Naive thymus-derived CD4-positive, alpha-beta T cell (primary cell): ENCODE measurements around the gene PRR7. TPM values are rescaled to one million over a fixed set of nuclear protein-coding genes. Genes with fewer than 3 reads are reported as not detected.
"Not testable (repeated sequence)": the region's sequence is repeated elsewhere in the genome, so short reads cannot be mapped to it uniquely, and the experiment has no call there.

ENCODE experiments used
- ATAC-seq: fragments of 150-1000 bp; cut with Tn5 transposase; 2 replicates; pipeline ENCODE4 v1.10.0; 2021; ENCODE audit warnings: mild to moderate bottlenecking, moderate library complexity
- CTCF ChIA-PET: fragments of 350-600 bp; sonication (Branson Sonifier 250); formaldehyde crosslinking; loops from one replicate; lab custom pipeline; 2021; ENCODE audit warnings: antibody characterized with exemption; lab: Charles Lee
- POLR2A ChIA-PET: fragments of 350-600 bp; sonication (Branson Sonifier 250); formaldehyde crosslinking; loops from one replicate; lab custom pipeline; 2021; ENCODE audit warnings: antibody characterized with exemption, inconsistent platforms; lab: Charles Lee
- DNase-seq, 9 donors: peaks; one replicate each; pipeline versions ENCODE4 v3.0.0 to v3.0.0-alpha.2; 2020 to 2022; ENCODE audit warnings: mixed read lengths in 1 of 9
- H3K27ac ChIP-seq: one replicate; pipeline ENCODE4 v1.7.0; 2013; ENCODE audit warnings: mild to moderate bottlenecking, low read depth, low read length, moderate library complexity
- H3K27me3 ChIP-seq, 2 donors: one replicate each; pipeline ENCODE4 v1.7.0; 2013; ENCODE audit warnings: low read length in 2 of 2, mild to moderate bottlenecking in 2 of 2, moderate library complexity in 2 of 2; ENCODE audit not compliant: control insufficient read depth in 2 of 2, insufficient read depth in 2 of 2
- H3K36me3 ChIP-seq, 3 experiments: 1 replicate in 2 of 3; 2 replicates in 1 of 3; pipeline ENCODE4 v1.7.0; 2013; ENCODE audit warnings: low read length in 3 of 3, mild to moderate bottlenecking in 3 of 3, moderate library complexity in 1 of 3; ENCODE audit not compliant: insufficient read depth in 3 of 3, control insufficient read depth in 2 of 3
- H3K4me1 ChIP-seq, 2 donors: one replicate each; pipeline ENCODE4 v1.7.0; 2013; ENCODE audit warnings: low read length in 2 of 2, mild to moderate bottlenecking in 2 of 2, moderate library complexity in 1 of 2; ENCODE audit not compliant: control insufficient read depth in 2 of 2, insufficient read depth in 2 of 2
- H3K4me3 ChIP-seq: 2 replicates; pipeline ENCODE4 v1.7.0; 2013; ENCODE audit warnings: mild to moderate bottlenecking, low read length
- H3K9me3 ChIP-seq, 3 experiments: 1 replicate in 2 of 3; 2 replicates in 1 of 3; pipeline ENCODE4 v1.7.0; 2013; ENCODE audit warnings: low read length in 3 of 3; ENCODE audit not compliant: control insufficient read depth in 2 of 3
- H3K27ac Mint-ChIP-seq, 9 donors: one replicate each; pipeline ENCODE4 v1.8.0; 2020 to 2022; ENCODE audit warnings: mixed read lengths in 9 of 9, mild to moderate bottlenecking in 8 of 9, moderate library complexity in 5 of 9, inconsistent platforms in 2 of 9
- H3K27me3 Mint-ChIP-seq, 5 donors: one replicate each; pipeline ENCODE4 v1.8.0; 2021 to 2022; ENCODE audit warnings: mixed read lengths in 5 of 5, mild to moderate bottlenecking in 1 of 5
- H3K36me3 Mint-ChIP-seq, 5 donors: one replicate each; pipeline ENCODE4 v1.8.0; 2020 to 2022; ENCODE audit warnings: mixed read lengths in 5 of 5, mild to moderate bottlenecking in 3 of 5, inconsistent platforms in 1 of 5
- H3K4me1 Mint-ChIP-seq, 7 donors: one replicate each; pipeline ENCODE4 v1.8.0; 2020 to 2022; ENCODE audit warnings: mixed read lengths in 7 of 7, mild to moderate bottlenecking in 3 of 7, inconsistent platforms in 1 of 7
- H3K4me3 Mint-ChIP-seq, 10 donors: one replicate each; pipeline ENCODE4 v1.8.0; 2020 to 2022; ENCODE audit warnings: mild to moderate bottlenecking in 10 of 10, mixed read lengths in 10 of 10, moderate library complexity in 6 of 10, inconsistent platforms in 2 of 10
- H3K9me3 Mint-ChIP-seq, 11 donors: one replicate each; pipeline ENCODE4 v1.8.0; 2020 to 2022; ENCODE audit warnings: mixed read lengths in 11 of 11, mild to moderate bottlenecking in 4 of 11, inconsistent platforms in 1 of 11, moderate library complexity in 1 of 11
- intact Hi-C, 2 donors: fragments of 100-400 bp; cut with micrococcal nuclease; formaldehyde crosslinking; loops; one replicate each; pipeline ENCODE4 v1.15.1; 2023
- polyA plus RNA-seq, 2 donors: library from polyadenylated mRNA; unstranded; fragments of 300-500 nt; fragmentation: Illumina TruSeq; gene quantifications; one replicate each; pipeline ENCODE4 v1.2.3, GENCODE V29; 2021
- total RNA-seq, 6 experiments: library from RNA in 5 of 6; stranded (reverse) in 5 of 6; gene quantifications; 1 replicate in 5 of 6; 2 replicates in 1 of 6; pipeline ENCODE4 v1.2.3 and lab custom pipeline; 2021 to 2026

The PRR7 gene
- total and polyA plus RNA-seq, 7 experiments from 2014 or later = 6.4 to 31.8 (median 11.7) TPM

DNA sequence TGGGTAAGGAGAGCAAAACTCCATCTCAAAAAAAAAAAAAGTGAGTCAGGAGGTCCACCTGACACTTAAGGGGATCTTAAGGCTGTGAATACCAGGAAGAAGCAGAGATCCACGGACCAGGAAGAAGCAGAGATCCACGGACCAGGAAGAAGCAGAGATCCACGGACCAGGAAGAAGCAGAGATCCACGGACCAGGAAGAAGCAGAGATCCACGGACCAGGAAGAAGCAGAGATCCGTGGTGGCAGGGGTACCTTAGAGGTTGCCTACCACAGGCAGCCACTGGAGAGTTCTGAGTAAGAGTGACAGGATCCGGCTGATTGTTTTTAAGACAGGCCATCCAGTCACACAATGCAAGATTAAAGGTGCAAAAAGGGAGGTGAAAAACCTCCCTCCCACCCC is 26.1 kb upstream of the PRR7 start:
- H3K36me3 Mint-ChIP-seq, H3K4me3 ChIP-seq, H3K27me3 Mint-ChIP-seq, H3K4me3 Mint-ChIP-seq, H3K4me1 ChIP-seq, H3K9me3 ChIP-seq, H3K27ac Mint-ChIP-seq, H3K27me3 ChIP-seq, intact Hi-C loops, H3K9me3 Mint-ChIP-seq, H3K27ac ChIP-seq, H3K36me3 ChIP-seq, ATAC-seq, DNase-seq: not testable (repeated sequence)
- POLR2A ChIA-PET = interaction anchor here (11.1 to 23.7 kb wide), 2 partner anchors 9 to 26 kb away, joined by 179 to 804 read pairs; partner anchors contain the start of genes GRK6 and PRR7
- H3K4me1 Mint-ChIP-seq = peaks cover 6 to 22% (median 15%) of the 10 kb centered on the region in 7 donors
- CTCF ChIA-PET = interaction anchor here (0.8 kb wide), 1 partner anchor 28 kb away, joined by 4 read pairs; no protein-coding TSS in a partner anchor

GRCh38 chr5:177421062-177421798 is 25.4 kb upstream of the PRR7 start:
- CTCF ChIA-PET = interaction anchor here (1.5 kb wide), 1 partner anchor 18 kb away, joined by 6 read pairs; no protein-coding TSS in a partner anchor

DNA sequence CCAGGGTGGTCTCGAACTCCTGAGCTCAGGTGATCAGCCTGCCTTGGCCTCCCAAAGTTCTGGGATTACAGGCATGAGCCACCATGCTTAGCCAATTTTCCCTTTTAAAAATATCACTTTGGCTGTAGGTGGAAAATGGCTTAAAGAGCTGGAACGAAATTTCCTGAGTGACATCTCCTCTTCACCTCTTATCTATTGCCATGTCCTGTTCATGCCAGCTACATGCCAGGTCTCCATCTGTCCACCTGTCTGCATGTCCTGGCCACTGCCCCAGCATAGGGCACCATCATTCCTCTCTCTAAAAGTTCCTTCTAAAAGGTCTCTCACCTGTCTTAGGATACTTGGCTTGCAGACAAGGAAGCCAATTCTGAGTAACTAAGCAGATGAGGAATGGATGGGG is 22.9 kb upstream of the PRR7 start:
- ChIA-PET POLR2A (interaction anchor here (3.4 to 23.7 kb wide), 4 partner anchors 8 to 23 kb away, joined by 15 to 804 read pairs (median 194); partner anchors contain the start of genes F12 and PRR7), CTCF (interaction anchor here (1.0 to 10.2 kb wide), 5 partner anchors 10 to 31 kb away, joined by 3 to 91 read pairs (median 4); partner anchors contain the start of gene PRR7)
- peaks cover 0 to 4% (median 0%) of the 10 kb centered on the region in 11 donors for H3K9me3 Mint-ChIP-seq
- H3K27me3 Mint-ChIP-seq = peaks cover 0 to 3% (median 0%) of the 10 kb centered on the region in 5 donors
- DNase-seq (no peak), ATAC-seq (no peak)
- no peaks in the 10 kb centered on the region for H3K9me3 ChIP-seq
- H3K27me3 ChIP-seq = no peaks in the 10 kb centered on the region
- H3K4me3 ChIP-seq = no peak overlapping the region
- H3K27ac Mint-ChIP-seq = peak overlapping the region in 1 of 9 donors; percentile 42
- no peaks in the 10 kb centered on the region for H3K36me3 ChIP-seq
- H3K4me1 ChIP-seq = peaks cover 10 to 16% of the 10 kb centered on the region in 2 donors
- H3K4me1 Mint-ChIP-seq = peaks cover 10 to 31% (median 17%) of the 10 kb centered on the region in 7 donors
- H3K27ac ChIP-seq = no peak overlapping the region
- no peak overlapping the region for H3K4me3 Mint-ChIP-seq
- H3K36me3 Mint-ChIP-seq = peaks cover 0 to 8% (median 3%) of the 10 kb centered on the region in 5 donors
- intact Hi-C loops = no loop called here

More at GRCh38 chr5:177421062-177421798, 25.4 kb upstream of the PRR7 start:
- intact Hi-C loops = no loop called here
- peaks cover 10 to 12% of the 10 kb centered on the region in 2 donors for H3K4me1 ChIP-seq
- peaks cover 0 to 2% (median 0%) of the 10 kb centered on the region in 11 donors for H3K9me3 Mint-ChIP-seq
- H3K27me3 ChIP-seq = no peaks in the 10 kb centered on the region
- no peak overlapping the region for H3K4me3 Mint-ChIP-seq
- peaks cover 9 to 25% (median 16%) of the 10 kb centered on the region in 7 donors for H3K4me1 Mint-ChIP-seq
- H3K27ac Mint-ChIP-seq = peak overlapping the region in 1 of 9 donors; percentile 48
- H3K36me3 Mint-ChIP-seq = no peaks in the 10 kb centered on the region
- DNase-seq (no peak), ATAC-seq (no peak)
- H3K27ac ChIP-seq = no peak overlapping the region
- no peak overlapping the region for H3K4me3 ChIP-seq
- H3K36me3 ChIP-seq = no peaks in the 10 kb centered on the region
- H3K9me3 ChIP-seq = no peaks in the 10 kb centered on the region
- POLR2A ChIA-PET = interaction anchor here (0.9 to 23.7 kb wide), 4 partner anchors 8 to 26 kb away, joined by 3 to 804 read pairs (median 92); partner anchors contain the start of genes GRK6 and PRR7
- H3K27me3 Mint-ChIP-seq = peaks cover 0 to under 1% (median 0%) of the 10 kb centered on the region in 5 donors

DNA sequence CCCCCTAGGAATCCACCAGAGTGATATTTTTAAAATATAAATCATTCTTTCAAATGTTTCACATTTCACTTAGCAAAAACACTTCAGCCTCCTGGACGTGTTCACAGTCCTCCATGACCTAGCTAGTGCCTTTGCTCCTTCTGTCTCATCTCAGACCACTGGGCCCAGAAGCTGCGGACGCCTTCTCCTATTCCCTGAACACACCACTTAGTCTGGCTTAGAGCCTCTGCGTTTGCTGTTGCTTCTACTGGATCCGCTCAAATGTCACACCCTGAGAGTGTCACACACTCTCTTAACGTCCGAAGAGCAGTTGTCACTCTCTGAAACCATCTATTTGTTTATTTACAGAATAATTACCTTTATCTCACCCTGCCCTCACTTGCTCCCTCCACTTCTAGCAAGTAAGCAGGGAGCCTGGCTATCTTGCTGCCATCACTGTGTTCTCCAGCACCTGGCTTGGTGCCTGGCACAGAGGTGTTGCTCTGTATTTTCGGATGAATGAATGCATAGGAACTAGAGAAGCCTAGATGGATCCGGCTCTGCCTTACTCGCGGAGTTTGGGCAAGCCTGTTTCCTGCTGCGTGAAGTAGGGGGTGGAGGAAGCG is 21.3 kb upstream of the PRR7 start:
- Mint-ChIP-seq H3K4me1 (peaks cover 26 to 48% (median 32%) of the 10 kb centered on the region in 7 donors), H3K27me3 (peaks cover 0 to 3% (median 0%) of the 10 kb centered on the region in 5 donors), H3K9me3 (peaks cover 0 to 4% (median 0%) of the 10 kb centered on the region in 11 donors), H3K36me3 (peaks cover 0 to 18% (median 4%) of the 10 kb centered on the region in 5 donors), H3K4me3 (peak overlapping the region; percentile 87 to 96 (median 90)), H3K27ac (peak overlapping the region; percentile 92 to 98 (median 96))
- ATAC-seq (no peak), DNase-seq (no peak)
- Histone ChIP-seq H3K27ac (peak overlapping the region; percentile 82), H3K27me3 (no peaks in the 10 kb centered on the region), H3K36me3 (peaks cover 0 to 3% (median 0%) of the 10 kb centered on the region in 3 experiments), H3K9me3 (no peaks in the 10 kb centered on the region), H3K4me3 (peak overlapping the region; percentile 67), H3K4me1 (peaks cover 20 to 30% of the 10 kb centered on the region in 2 donors)
- ChIA-PET POLR2A (interaction anchor here (0.8 to 23.7 kb wide), 9 partner anchors 8 to 890 kb away, joined by 3 to 804 read pairs (median 19); partner anchors contain the start of genes F12 and PRR7), CTCF (interaction anchor here (0.6 to 10.3 kb wide), 5 partner anchors 16 to 36 kb away, joined by 3 to 116 read pairs (median 5); partner anchors contain the start of genes F12 and PFN3)
- intact Hi-C loops = loop anchor here (1.0 to 5.0 kb wide), 2 partner anchors 35 to 888 kb away; partner anchors contain the start of gene RNF44 (in 1 of the 2)

- peaks cover 0 to 3% (median 0%) of the 10 kb centered on the region in 11 donors for H3K9me3 Mint-ChIP-seq
- POLR2A ChIA-PET = interaction anchor here (0.8 to 23.7 kb wide), 15 partner anchors 7 to 891 kb away, joined by 3 to 804 read pairs (median 7); partner anchors contain the start of genes F12, PDLIM7, PRR7 and RGS14
- peaks cover 0 to 10% (median 0%) of the 10 kb centered on the region in 3 experiments for H3K36me3 ChIP-seq
- peaks cover 27 to 36% of the 10 kb centered on the region in 2 donors for H3K4me1 ChIP-seq
- CTCF ChIA-PET = interaction anchor here (1.0 to 10.3 kb wide), 3 partner anchors 23 to 35 kb away, joined by 3 to 116 read pairs (median 91); partner anchors contain the start of gene PFN3
- peak; percentile 89 to 100 (median 100) for DNase-seq
- H3K4me3 ChIP-seq = peak overlapping the region; percentile 67
- peaks cover 0 to 23% (median 4%) of the 10 kb centered on the region in 5 donors for H3K36me3 Mint-ChIP-seq
- H3K4me3 Mint-ChIP-seq = peak overlapping the region; percentile 87 to 96 (median 90)
- H3K9me3 ChIP-seq = no peaks in the 10 kb centered on the region
- ATAC-seq = peak; percentile 89
- H3K4me1 Mint-ChIP-seq = peaks cover 33 to 54% (median 38%) of the 10 kb centered on the region in 7 donors
- H3K27me3 ChIP-seq = no peaks in the 10 kb centered on the region
- intact Hi-C loops = loop anchor here (1.0 to 5.0 kb wide), 17 partner anchors 13 to 889 kb away; partner anchors contain the start of genes FAM193B (in 2 of the 2), PDLIM7 (in 2 of the 2), RNF44 (in 2 of the 2) and DDX41 (in 1 of the 2)
- peaks cover 0 to 3% (median 0%) of the 10 kb centered on the region in 5 donors for H3K27me3 Mint-ChIP-seq
- peak overlapping the region; percentile 92 to 98 (median 96) for H3K27ac Mint-ChIP-seq
- peak overlapping the region; percentile 82 for H3K27ac ChIP-seq
These were observed 20.6 kb upstream of the PRR7 start for GRCh38 chr5:177425801-177426565.
